Gastrocnemius medialis (tissue), 4 donors: ENCODE data around the gene FAM13A. TPM values are rescaled to one million over a fixed set of nuclear protein-coding genes. Genes with fewer than 3 reads are reported as not detected.

Experiments
- ATAC-seq, 2 donors: fragments of 150-250 bp; one replicate each; pipeline ENCODE4 v1.9.1; 2016
- DNase-seq, 2 donors: peaks; one replicate each; pipeline ENCODE4 v3.0.0-alpha.2; 2019
- H3K27ac ChIP-seq, 4 donors: fragments of 200-600 bp; sonication (generic); 1 replicate in 1 of 4; 2 replicates in 3 of 4; pipeline ENCODE4 v1.5.1; 2016 to 2018; ENCODE audit warnings: mild to moderate bottlenecking in 2 of 4, moderate library complexity in 1 of 4
- H3K27me3 ChIP-seq, 3 donors: fragments of 200-600 bp; sonication (generic) in 2 of 3; 1 replicate in 1 of 3; 2 replicates in 2 of 3; pipeline versions ENCODE4 v1.5.1 to v1.6.0; 2016 to 2019; ENCODE audit warnings: mild to moderate bottlenecking in 1 of 3, moderate library complexity in 1 of 3
- H3K36me3 ChIP-seq, 2 donors: fragments of 200-600 bp; sonication (generic) in 1 of 2; one replicate each; pipeline ENCODE4 v1.5.1; 2017 to 2018
- H3K4me1 ChIP-seq, 2 donors: fragments of 200-600 bp; sonication (generic) in 1 of 2; one replicate each; pipeline ENCODE4 v1.5.1; 2016 to 2017; ENCODE audit warnings: mild to moderate bottlenecking in 2 of 2
- H3K4me3 ChIP-seq, 4 donors: fragments of 200-600 bp; sonication (generic) in 3 of 4; 1 replicate in 1 of 4; 2 replicates in 3 of 4; pipeline ENCODE4 v1.5.1; 2016 to 2019; ENCODE audit warnings: mild to moderate bottlenecking in 2 of 4
- H3K9me3 ChIP-seq, 3 donors: fragments of 200-600 bp; sonication (generic) in 2 of 3; 1 replicate in 1 of 3; 2 replicates in 2 of 3; pipeline ENCODE4 v1.5.1; 2016 to 2019
- CTCF ChIP-seq, 5 experiments: fragments of 450-650 bp in 3 of 5; fragments of 200-600 bp in 2 of 5; sonication (generic) in 2 of 5; IDR thresholded peaks in 4 of 5; conservative IDR thresholded peaks in 1 of 5; 1 replicate in 4 of 5; 2 replicates in 1 of 5; pipeline ENCODE4 v1.5.1; 2016 to 2019; ENCODE audit warnings: antibody characterized with exemption in 5 of 5, mild to moderate bottlenecking in 3 of 5, moderate library complexity in 3 of 5
- POLR2A ChIP-seq, 2 donors: fragments of 450-650 bp; IDR thresholded peaks; one replicate each; pipeline ENCODE4 v1.6.1; 2017; ENCODE audit warnings: antibody characterized with exemption in 2 of 2, mild to moderate bottlenecking in 2 of 2, moderate library complexity in 2 of 2
- in situ Hi-C, 4 donors: fragments of 200-750 bp; cut with MboI; loops; one replicate each; pipeline versions ENCODE4 v1.15.0 to v1.8.0; 2017; ENCODE audit warnings: low sequenced_read_pairs in 4 of 4
- intact Hi-C: fragments of 100-400 bp; cut with DNase I; formaldehyde crosslinking; loops from one replicate; pipeline ENCODE4 v1.15.1; 2023; ENCODE audit warnings: low total_unique reads
- total RNA-seq, 4 donors: library from RNA; depleted of rRNA; stranded (reverse); fragments of >200 nt; gene quantifications; one replicate each; pipeline versions ENCODE4 v1.1.0 to v1.2.3, GENCODE V29; 2016

FAM13A gene
- total RNA-seq, 4 donors from 2014 or later = 6.7 to 14.1 (median 11.4) TPM

- Histone ChIP-seq H3K9me3 (no peaks in the 10 kb centered on the region), H3K4me3 (no peak overlapping the region), H3K36me3 (peaks cover 0 to 35% of the 10 kb centered on the region in 2 donors), H3K27me3 (no peaks in the 10 kb centered on the region), H3K4me1 (peaks cover 0 to 4% of the 10 kb centered on the region in 2 donors), H3K27ac (no peak overlapping the region)
- intact Hi-C loops (no loop called here), in situ Hi-C loops (no loop called here)
- TF ChIP-seq POLR2A (IDR thresholded peaks at IDR 0.05) = no peak
- no peak for TF ChIP-seq CTCF (IDR thresholded peaks at IDR 0.05 in 4 of 5, conservative IDR thresholded peaks at IDR 0.05 in 1 of 5)
- DNase-seq (no peak), ATAC-seq (no peak)
Measured at GRCh38 chr4:88751258-88752075, 305.5 kb downstream of the FAM13A start.

GRCh38 chr4:88750369-88750768 is 306.6 kb downstream of the FAM13A start:
- H3K4me1 ChIP-seq = peaks cover 6 to 15% of the 10 kb centered on the region in 2 donors
- no peaks in the 10 kb centered on the region for H3K9me3 ChIP-seq
- intact Hi-C loops = no loop called here
- peaks cover 0 to 35% of the 10 kb centered on the region in 2 donors for H3K36me3 ChIP-seq
- ATAC-seq = no peak
- in situ Hi-C loops = no loop called here
- no peaks in the 10 kb centered on the region for H3K27me3 ChIP-seq
- no peak for TF ChIP-seq POLR2A (IDR thresholded peaks at IDR 0.05)
- no peak for TF ChIP-seq CTCF (IDR thresholded peaks at IDR 0.05 in 4 of 5, conservative IDR thresholded peaks at IDR 0.05 in 1 of 5)
- no peak overlapping the region for H3K4me3 ChIP-seq
- DNase-seq = no peak
- no peak overlapping the region for H3K27ac ChIP-seq

GRCh38 chr4:88747351-88747750 is 309.6 kb downstream of the FAM13A start:
- no peaks in the 10 kb centered on the region for H3K27me3 ChIP-seq
- TF ChIP-seq CTCF (IDR thresholded peaks at IDR 0.05 in 4 of 5, conservative IDR thresholded peaks at IDR 0.05 in 1 of 5) (no peak), POLR2A (IDR thresholded peaks at IDR 0.05) (no peak)
- H3K27ac ChIP-seq = peak overlapping the region in 1 of 4 donors; percentile 7
- intact Hi-C loops = no loop called here
- H3K36me3 ChIP-seq = peaks cover 0 to 35% of the 10 kb centered on the region in 2 donors
- peaks cover 17 to 28% of the 10 kb centered on the region in 2 donors for H3K4me1 ChIP-seq
- ATAC-seq (no peak), DNase-seq (no peak)
- no peaks in the 10 kb centered on the region for H3K9me3 ChIP-seq
- no peak overlapping the region for H3K4me3 ChIP-seq
- in situ Hi-C loops = no loop called here

- no peaks in the 10 kb centered on the region for H3K27me3 ChIP-seq
- H3K36me3 ChIP-seq = peaks cover 0 to 38% of the 10 kb centered on the region in 2 donors
Measured at GRCh38 chr4:88746206-88746605, 310.8 kb downstream of the FAM13A start.

More at GRCh38 chr4:88746206-88746605, 310.8 kb downstream of the FAM13A start:
- H3K27ac ChIP-seq = peak overlapping the region; percentile 2 to 70 (median 35)
- H3K9me3 ChIP-seq = no peaks in the 10 kb centered on the region
- intact Hi-C loops (no loop called here), in situ Hi-C loops (no loop called here)
- no peak overlapping the region for H3K4me3 ChIP-seq
- TF ChIP-seq CTCF (IDR thresholded peaks at IDR 0.05 in 4 of 5, conservative IDR thresholded peaks at IDR 0.05 in 1 of 5) (no peak), POLR2A (IDR thresholded peaks at IDR 0.05) (no peak)
- H3K4me1 ChIP-seq = peaks cover 17 to 28% of the 10 kb centered on the region in 2 donors
- ATAC-seq (peak in 1 of 2 donors; percentile 37), DNase-seq (no peak)
